GM12878 (cell line): ENCODE data around the gene ETF1. TPM values are rescaled to one million over a fixed set of nuclear protein-coding genes. Genes with fewer than 3 reads are reported as not detected.

Source experiments
- BACH1 ChIP-seq: fragments of 450-650 bp; IDR thresholded peaks from 2 replicates; pipeline ENCODE4 v1.6.1; 2017; ENCODE audit warnings: mild to moderate bottlenecking, borderline replicate concordance
- CEBPB ChIP-seq, 2 experiments: fragments of 150-350 bp in 1 of 2; IDR thresholded peaks; 2 replicates each; pipeline ENCODE4 v1.6.1; 2012 to 2014; ENCODE audit warnings: low read depth in 2 of 2, low read length in 2 of 2, borderline replicate concordance in 1 of 2, inconsistent platforms in 1 of 2
- CEBPZ ChIP-seq: fragments of 150-350 bp; IDR thresholded peaks from 2 replicates; pipeline ENCODE4 v1.6.1; 2016; ENCODE audit warnings: low read depth, low read length
- CHD4 ChIP-seq: fragments of 200-600 bp; sonication (generic); IDR thresholded peaks from 2 replicates; pipeline ENCODE4 v1.6.1; 2016; ENCODE audit warnings: mild to moderate bottlenecking
- CTCF ChIP-seq, 3 experiments: IDR thresholded peaks in 2 of 3; conservative IDR thresholded peaks in 1 of 3; 2 replicates each; pipeline ENCODE4 v1.5.1; 2011; ENCODE audit warnings: low read depth in 3 of 3, low read length in 3 of 3, mild to moderate bottlenecking in 3 of 3, control low read depth in 2 of 3, moderate library complexity in 2 of 3, inconsistent platforms in 1 of 3, mixed read lengths in 1 of 3; ENCODE audit not compliant: control insufficient read depth in 2 of 3, insufficient read depth in 1 of 3; ENCODE audit errors: extremely low read depth in 1 of 3
- E4F1 ChIP-seq: fragments of 450-650 bp; IDR thresholded peaks from 2 replicates; pipeline ENCODE4 v1.6.1; 2018; ENCODE audit warnings: borderline replicate concordance, mild to moderate bottlenecking; ENCODE audit not compliant: partially characterized antibody
- ELK1 ChIP-seq: IDR thresholded peaks from 2 replicates; pipeline ENCODE4 v1.6.1; 2012; ENCODE audit warnings: low read depth, low read length, improper control_type of control experiment
- MYC ChIP-seq: IDR thresholded peaks from 2 replicates; pipeline ENCODE4 v1.6.1; 2011; ENCODE audit warnings: mild to moderate bottlenecking, low read length, moderate library complexity, inconsistent platforms; ENCODE audit not compliant: insufficient read depth, insufficient replicate concordance, insufficient read length, severe bottlenecking
- PKNOX1 ChIP-seq: fragments of 450-650 bp; IDR thresholded peaks from 2 replicates; pipeline ENCODE4 v1.6.1; 2016; ENCODE audit warnings: mild to moderate bottlenecking
- RELB ChIP-seq: fragments of 450-650 bp; IDR thresholded peaks from 2 replicates; pipeline ENCODE4 v1.6.1; 2017; ENCODE audit warnings: low read depth, mild to moderate bottlenecking, moderate library complexity
- SIN3A ChIP-seq: IDR thresholded peaks from 2 replicates; pipeline ENCODE4 v1.6.1; 2012; ENCODE audit warnings: low read depth, low read length, improper control_type of control experiment
- USF1 ChIP-seq: IDR thresholded peaks from 2 replicates; pipeline ENCODE4 v1.6.1; 2011; ENCODE audit warnings: borderline replicate concordance, low read depth, mild to moderate bottlenecking, moderate library complexity, mixed read lengths, low read length; ENCODE audit not compliant: insufficient read depth; ENCODE audit errors: extremely low read length
- ZNF207 ChIP-seq: fragments of 450-650 bp; IDR thresholded peaks from 2 replicates; pipeline ENCODE4 v1.6.1; 2014; ENCODE audit warnings: antibody characterized with exemption, mild to moderate bottlenecking, borderline replicate concordance
- polyA plus RNA-seq, 11 experiments: library from polyadenylated mRNA; depleted of rRNA in 4 of 11; unstranded in 6 of 11; stranded (reverse) in 5 of 11; fragments of >200 nt; fragmentation: Nextera tagmentation in 4 of 11; fragmentation: Illumina TruSeq in 1 of 11; extraction: Ambion mirVana in 4 of 11; extraction: Trizol in 1 of 11; gene quantifications; 1 replicate in 1 of 11; 2 replicates in 10 of 11; pipeline versions ENCODE4 v1.2.1 to v1.2.3, GENCODE V29; 2011 to 2016; ENCODE audit warnings: inconsistent platforms in 2 of 11, missing spikeins in 2 of 11, low read depth in 1 of 11
- total RNA-seq, 4 experiments: library from RNA; depleted of rRNA in 3 of 4; stranded (reverse); fragments of >200 nt in 3 of 4; fragmentation: Illumina TruSeq in 1 of 4; extraction: Trizol in 1 of 4; gene quantifications; 2 replicates each; pipeline versions ENCODE4 v1.2.1 to v1.2.3, GENCODE V29; 2013 to 2021

The ETF1 gene
- total and polyA plus RNA-seq, 10 of the 15 experiments (the other 5 are each of a cell fraction or from before 2014, with no cell fraction given) = 29.8 to 145 (median 108) TPM

- TF ChIP-seq USF1 (no peak), CHD4 (no peak), ZNF207 (no peak; the same call in 1 of the 2 replicates), RELB (peak; percentile 75), MYC (no peak), PKNOX1 (peak; percentile 22), ELK1 (peak; percentile 100), E4F1 (no peak), CEBPZ (no peak), CTCF (IDR thresholded peaks at IDR 0.05 in 2 of 3, conservative IDR thresholded peaks at IDR 0.05 in 1 of 3; ENCODE audit: control insufficient read depth in 2 of 3, extremely low read depth in 1 of 3, insufficient read depth in 1 of 3, low read depth in 3 of 3, low read length in 3 of 3) (peak in 1 of 3 experiments; percentile 1; a peak in 2 of 6 replicates), SIN3A (0 out of 2 replicates have a peak, but pooled peaks have one; percentile 26), BACH1 (peak; percentile 67), CEBPB (IDR thresholded peaks at IDR 0.05; ENCODE audit: borderline replicate concordance in 1 of 2, low read depth in 2 of 2, low read length in 2 of 2) (no peak)
These were observed 78.4 kb downstream of the ETF1 start (continued) for GRCh38 chr5:138464388-138465260.
